Stimulated activated CD4-positive, alpha-beta T cell treated with anti-CD3 and anti-CD28 coated beads, Interleukin-1b, Interleukin-23, amount 100 ng/mL, for 48 hours (primary cell): ENCODE results near the gene ZC3H15.

Source experiments
- DNase-seq: peaks from one replicate; pipeline ENCODE4 v3.0.0-alpha.2; 2020

ZC3H15 gene

GRCh38 chr2:186546846-186547245 is 60.8 kb downstream of the ZC3H15 start:
- DNase-seq = no peak

GRCh38 chr2:186551323-186552050 is 65.4 kb downstream of the ZC3H15 start:
- no peak for DNase-seq

GRCh38 chr2:186554429-186554828 is 68.4 kb downstream of the ZC3H15 start:
- no peak for DNase-seq

GRCh38 chr2:186554850-186555671 is 69.0 kb downstream of the ZC3H15 start:
- DNase-seq = peak; percentile 12

GRCh38 chr2:186558512-186559276 is 72.6 kb downstream of the ZC3H15 start:
- no peak for DNase-seq
